GM23338 (cell line): Measurements from ENCODE around the gene NGEF. TPM values are rescaled to one million over a fixed set of nuclear protein-coding genes. Genes with fewer than 3 reads are reported as not detected.
A peak's percentile ranks its signal among the peaks of the same experiment; 100 is the strongest.

Experiments used
- ATAC-seq: fragments of 200-7000 bp; cut with Tn5 transposase; 3 replicates; pipeline ENCODE4 v1.9.1; 2020
- DNase-seq: peaks from one replicate; pipeline ENCODE4 v3.0.0-alpha.2; 2015; ENCODE audit warnings: low spot score
- H2AFZ ChIP-seq: fragments of 200-600 bp; sonication (generic); 2 replicates; pipeline ENCODE4 v1.8.0; 2016; ENCODE audit warnings: antibody characterized with exemption, mild to moderate bottlenecking, moderate library complexity
- H3F3A ChIP-seq: fragments of 200-600 bp; sonication (generic); replicated peaks from 2 replicates; pipeline ENCODE4 v1.8.0; 2017; ENCODE audit warnings: antibody characterized with exemption, mixed run types, low read depth
- H3K27ac ChIP-seq: fragments of 200-600 bp; sonication (generic); 2 replicates; pipeline ENCODE4 v1.6.1; 2016; ENCODE audit warnings: low read depth
- H3K27me3 ChIP-seq: fragments of 200-600 bp; sonication (generic); 2 replicates; pipeline ENCODE4 v1.8.0; 2016; ENCODE audit warnings: mild to moderate bottlenecking, mixed run types, moderate library complexity; ENCODE audit not compliant: insufficient read depth
- H3K36me3 ChIP-seq: fragments of 200-600 bp; sonication (generic); 2 replicates; pipeline ENCODE4 v1.8.0; 2016; ENCODE audit warnings: mild to moderate bottlenecking; ENCODE audit not compliant: insufficient read depth
- H3K4me1 ChIP-seq: fragments of 200-600 bp; sonication (generic); 2 replicates; pipeline ENCODE4 v1.8.0; 2016; ENCODE audit warnings: mild to moderate bottlenecking, moderate library complexity; ENCODE audit not compliant: insufficient read depth
- H3K4me2 ChIP-seq: fragments of 200-600 bp; sonication (generic); 2 replicates; pipeline ENCODE4 v1.7.1; 2017; ENCODE audit warnings: mixed run types
- H3K4me3 ChIP-seq: fragments of 200-600 bp; sonication (generic); 2 replicates; pipeline ENCODE4 v1.6.1; 2016; ENCODE audit warnings: mixed run types
- H3K79me2 ChIP-seq: fragments of 200-600 bp; sonication (generic); replicated peaks from 2 replicates; pipeline ENCODE4 v1.8.0; 2017; ENCODE audit warnings: mild to moderate bottlenecking; ENCODE audit not compliant: insufficient read depth
- H3K9me2 ChIP-seq: fragments of 200-600 bp; sonication (generic); 2 replicates; pipeline ENCODE4 v1.8.0; 2017; ENCODE audit not compliant: insufficient read depth
- H4K20me1 ChIP-seq: fragments of 200-600 bp; sonication (generic); replicated peaks from 2 replicates; pipeline ENCODE4 v1.8.0; 2017; ENCODE audit warnings: mild to moderate bottlenecking; ENCODE audit not compliant: insufficient read depth
- H3K27ac Mint-ChIP-seq: 2 replicates; pipeline ENCODE4 v1.8.0; 2020; ENCODE audit warnings: inconsistent platforms, mild to moderate bottlenecking, moderate library complexity, mixed read lengths
- H3K27me3 Mint-ChIP-seq: 3 replicates; pipeline ENCODE4 v1.8.0; 2022; ENCODE audit warnings: low read depth, mild to moderate bottlenecking, moderate library complexity, mixed read lengths, inconsistent platforms; ENCODE audit not compliant: insufficient read depth, poor library complexity
- H3K36me3 Mint-ChIP-seq: 3 replicates; pipeline ENCODE4 v1.8.0; 2021; ENCODE audit warnings: low read depth, mild to moderate bottlenecking, inconsistent platforms, moderate library complexity, mixed read lengths
- H3K4me1 Mint-ChIP-seq: 3 replicates; pipeline ENCODE4 v1.8.0; 2020; ENCODE audit warnings: mild to moderate bottlenecking, inconsistent platforms, mixed read lengths
- H3K4me3 Mint-ChIP-seq: 3 replicates; pipeline ENCODE4 v1.8.0; 2021; ENCODE audit warnings: moderate library complexity, mild to moderate bottlenecking, inconsistent platforms, mixed read lengths
- H3K9me3 Mint-ChIP-seq: 3 replicates; pipeline ENCODE4 v1.8.0; 2020; ENCODE audit warnings: moderate library complexity, mild to moderate bottlenecking, inconsistent platforms, mixed read lengths
- CREB1 ChIP-seq: fragments of 250-450 bp; sonication (Bioruptor Pico); IDR thresholded peaks from 2 replicates; pipeline ENCODE4 v1.5.0; 2020; ENCODE audit warnings: low read depth, mild to moderate bottlenecking, moderate library complexity
- EZH2 ChIP-seq: fragments of 200-600 bp; sonication (generic); IDR thresholded peaks from one replicate; pipeline ENCODE4 v1.8.0; 2017; ENCODE audit warnings: antibody characterized with exemption, mild to moderate bottlenecking, low read depth; ENCODE audit not compliant: unreplicated experiment
- EZH2phosphoT487 ChIP-seq: fragments of 200-600 bp; sonication (generic); IDR thresholded peaks from one replicate; pipeline ENCODE4 v1.8.1; 2018; ENCODE audit warnings: antibody characterized with exemption; ENCODE audit not compliant: unreplicated experiment
- JUNB ChIP-seq: IDR thresholded peaks from one replicate; pipeline ENCODE4 v1.6.1; 2016; ENCODE audit warnings: antibody characterized with exemption; ENCODE audit not compliant: unreplicated experiment
- NANOG ChIP-seq: IDR thresholded peaks from 2 replicates; pipeline ENCODE4 v1.6.1; 2016; ENCODE audit warnings: antibody characterized with exemption, borderline replicate concordance
- POLR2AphosphoS5 ChIP-seq: IDR thresholded peaks from 2 replicates; pipeline ENCODE4 v1.6.1; 2016; ENCODE audit warnings: antibody characterized with exemption, low read depth
- STAT1 ChIP-seq: IDR thresholded peaks from one replicate; pipeline ENCODE4 v1.6.1; 2016; ENCODE audit warnings: antibody characterized with exemption; ENCODE audit not compliant: unreplicated experiment
- ZNF114 ChIP-seq: fragments of 250-450 bp; sonication (Bioruptor Pico); IDR thresholded peaks from 2 replicates; pipeline ENCODE4 v1.5.0; 2020; ENCODE audit warnings: mild to moderate bottlenecking, moderate library complexity
- ZNF331 ChIP-seq: fragments of 250-450 bp; sonication (Bioruptor Pico); IDR thresholded peaks from 2 replicates; pipeline ENCODE4 v1.5.0; 2020; ENCODE audit warnings: low read depth, mild to moderate bottlenecking, moderate library complexity
- polyA plus RNA-seq: library from polyadenylated mRNA; unstranded; fragments of >200 nt; fragmentation: Nextera tagmentation; extraction: Ambion mirVana; gene quantifications from 2 replicates; pipeline ENCODE4 v1.2.1, GENCODE V29; 2016
- total RNA-seq: library from RNA; depleted of rRNA; stranded (reverse); fragments of >200 nt; shearing (Covaris generic); gene quantifications from 2 replicates; pipeline ENCODE4 v1.2.3, GENCODE V29; 2014
- TF ChIP-seq, protein P1 (sequence below): IDR thresholded peaks from one replicate; pipeline ENCODE4 v1.6.1; 2018; ENCODE audit warnings: antibody characterized with exemption; ENCODE audit not compliant: unreplicated experiment
- TF ChIP-seq, protein P2 (sequence below): fragments of 250-450 bp; sonication (Bioruptor Pico); IDR thresholded peaks from 2 replicates; pipeline ENCODE4 v1.5.0; 2020; ENCODE audit warnings: mild to moderate bottlenecking, moderate library complexity
- TF ChIP-seq, protein P3 (sequence below), 2 experiments: fragments of 200-600 bp in 1 of 2; sonication (generic) in 1 of 2; conservative IDR thresholded peaks; 2 replicates each; pipeline versions ENCODE4 v1.5.1 to v1.6.1; 2016 to 2017; ENCODE audit warnings: antibody characterized with exemption in 2 of 2, low read depth in 2 of 2, mild to moderate bottlenecking in 2 of 2, moderate library complexity in 1 of 2
- TF ChIP-seq, protein P4 (sequence below): IDR thresholded peaks from 2 replicates; pipeline ENCODE4 v1.6.1; 2016; ENCODE audit warnings: antibody characterized with exemption

Gene NGEF
- total and polyA plus RNA-seq, 2 experiments from 2014 or later, result 1.8 to 5.4 TPM

DNA sequence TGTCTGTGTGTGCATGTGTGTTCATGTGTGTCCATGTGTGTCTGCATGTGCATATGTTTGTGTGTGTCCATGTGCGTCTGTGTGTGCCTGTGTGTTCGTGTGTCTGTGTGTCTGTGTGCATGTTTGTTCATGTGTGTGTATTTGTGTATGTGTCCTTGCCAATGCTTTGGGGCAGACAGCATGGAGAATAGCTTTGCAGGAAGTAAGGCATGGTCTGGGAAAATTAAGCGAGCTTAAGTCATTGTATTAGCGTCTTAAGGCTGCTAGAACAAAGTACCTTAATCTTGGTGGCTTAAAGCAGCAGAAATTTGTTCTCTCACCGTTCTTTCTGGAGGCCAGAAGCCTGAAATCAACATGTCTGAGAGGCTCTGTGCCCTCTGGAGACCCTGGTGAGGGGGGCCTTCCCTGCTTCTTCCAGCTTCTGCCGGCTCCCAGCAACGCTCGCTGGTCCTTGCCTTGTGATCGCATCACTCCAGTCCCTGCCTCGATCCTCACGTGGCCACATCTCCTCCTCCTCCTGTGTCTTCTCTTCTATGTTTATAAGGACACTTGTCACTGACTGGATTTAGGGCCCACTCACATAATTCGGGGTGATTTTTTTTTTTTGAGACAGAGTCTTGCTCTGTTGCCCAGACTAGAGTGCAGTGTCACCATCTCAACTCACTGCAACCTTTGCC is 23.2 kb upstream of the NGEF start:
- H3K4me3 ChIP-seq, result no peak overlapping the region
- no peak overlapping the region for H2AFZ ChIP-seq
- no peak for ATAC-seq
- Mint-ChIP-seq H3K9me3 (peaks cover 3% of the 10 kb centered on the region; the same call in 1 of the 3 replicates), H3K36me3 (peaks cover 3% of the 10 kb centered on the region; the same call in 1 of the 3 replicates), H3K4me1 (peaks cover 10% of the 10 kb centered on the region), H3K4me3 (no peak overlapping the region), H3K27me3 (peaks cover 3% of the 10 kb centered on the region), H3K27ac (peak overlapping the region; percentile 67)
- no peak overlapping the region for H3K4me2 ChIP-seq
- no peak for DNase-seq
- peaks cover 6% of the 10 kb centered on the region; the same call in 1 of the 2 replicates for H3K9me2 ChIP-seq
- no peaks in the 10 kb centered on the region for H3K27me3 ChIP-seq
- TF ChIP-seq, protein P1, sequence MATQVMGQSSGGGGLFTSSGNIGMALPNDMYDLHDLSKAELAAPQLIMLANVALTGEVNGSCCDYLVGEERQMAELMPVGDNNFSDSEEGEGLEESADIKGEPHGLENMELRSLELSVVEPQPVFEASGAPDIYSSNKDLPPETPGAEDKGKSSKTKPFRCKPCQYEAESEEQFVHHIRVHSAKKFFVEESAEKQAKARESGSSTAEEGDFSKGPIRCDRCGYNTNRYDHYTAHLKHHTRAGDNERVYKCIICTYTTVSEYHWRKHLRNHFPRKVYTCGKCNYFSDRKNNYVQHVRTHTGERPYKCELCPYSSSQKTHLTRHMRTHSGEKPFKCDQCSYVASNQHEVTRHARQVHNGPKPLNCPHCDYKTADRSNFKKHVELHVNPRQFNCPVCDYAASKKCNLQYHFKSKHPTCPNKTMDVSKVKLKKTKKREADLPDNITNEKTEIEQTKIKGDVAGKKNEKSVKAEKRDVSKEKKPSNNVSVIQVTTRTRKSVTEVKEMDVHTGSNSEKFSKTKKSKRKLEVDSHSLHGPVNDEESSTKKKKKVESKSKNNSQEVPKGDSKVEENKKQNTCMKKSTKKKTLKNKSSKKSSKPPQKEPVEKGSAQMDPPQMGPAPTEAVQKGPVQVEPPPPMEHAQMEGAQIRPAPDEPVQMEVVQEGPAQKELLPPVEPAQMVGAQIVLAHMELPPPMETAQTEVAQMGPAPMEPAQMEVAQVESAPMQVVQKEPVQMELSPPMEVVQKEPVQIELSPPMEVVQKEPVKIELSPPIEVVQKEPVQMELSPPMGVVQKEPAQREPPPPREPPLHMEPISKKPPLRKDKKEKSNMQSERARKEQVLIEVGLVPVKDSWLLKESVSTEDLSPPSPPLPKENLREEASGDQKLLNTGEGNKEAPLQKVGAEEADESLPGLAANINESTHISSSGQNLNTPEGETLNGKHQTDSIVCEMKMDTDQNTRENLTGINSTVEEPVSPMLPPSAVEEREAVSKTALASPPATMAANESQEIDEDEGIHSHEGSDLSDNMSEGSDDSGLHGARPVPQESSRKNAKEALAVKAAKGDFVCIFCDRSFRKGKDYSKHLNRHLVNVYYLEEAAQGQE, result no peak
- TF ChIP-seq ZNF114 (no peak), EZH2 (no peak), POLR2AphosphoS5 (no peak), JUNB (no peak), ZNF331 (no peak), EZH2phosphoT487 (no peak), STAT1 (no peak), NANOG (no peak), CREB1 (CRISPR knock-in tag) (no peak)
- TF ChIP-seq, protein P2, sequence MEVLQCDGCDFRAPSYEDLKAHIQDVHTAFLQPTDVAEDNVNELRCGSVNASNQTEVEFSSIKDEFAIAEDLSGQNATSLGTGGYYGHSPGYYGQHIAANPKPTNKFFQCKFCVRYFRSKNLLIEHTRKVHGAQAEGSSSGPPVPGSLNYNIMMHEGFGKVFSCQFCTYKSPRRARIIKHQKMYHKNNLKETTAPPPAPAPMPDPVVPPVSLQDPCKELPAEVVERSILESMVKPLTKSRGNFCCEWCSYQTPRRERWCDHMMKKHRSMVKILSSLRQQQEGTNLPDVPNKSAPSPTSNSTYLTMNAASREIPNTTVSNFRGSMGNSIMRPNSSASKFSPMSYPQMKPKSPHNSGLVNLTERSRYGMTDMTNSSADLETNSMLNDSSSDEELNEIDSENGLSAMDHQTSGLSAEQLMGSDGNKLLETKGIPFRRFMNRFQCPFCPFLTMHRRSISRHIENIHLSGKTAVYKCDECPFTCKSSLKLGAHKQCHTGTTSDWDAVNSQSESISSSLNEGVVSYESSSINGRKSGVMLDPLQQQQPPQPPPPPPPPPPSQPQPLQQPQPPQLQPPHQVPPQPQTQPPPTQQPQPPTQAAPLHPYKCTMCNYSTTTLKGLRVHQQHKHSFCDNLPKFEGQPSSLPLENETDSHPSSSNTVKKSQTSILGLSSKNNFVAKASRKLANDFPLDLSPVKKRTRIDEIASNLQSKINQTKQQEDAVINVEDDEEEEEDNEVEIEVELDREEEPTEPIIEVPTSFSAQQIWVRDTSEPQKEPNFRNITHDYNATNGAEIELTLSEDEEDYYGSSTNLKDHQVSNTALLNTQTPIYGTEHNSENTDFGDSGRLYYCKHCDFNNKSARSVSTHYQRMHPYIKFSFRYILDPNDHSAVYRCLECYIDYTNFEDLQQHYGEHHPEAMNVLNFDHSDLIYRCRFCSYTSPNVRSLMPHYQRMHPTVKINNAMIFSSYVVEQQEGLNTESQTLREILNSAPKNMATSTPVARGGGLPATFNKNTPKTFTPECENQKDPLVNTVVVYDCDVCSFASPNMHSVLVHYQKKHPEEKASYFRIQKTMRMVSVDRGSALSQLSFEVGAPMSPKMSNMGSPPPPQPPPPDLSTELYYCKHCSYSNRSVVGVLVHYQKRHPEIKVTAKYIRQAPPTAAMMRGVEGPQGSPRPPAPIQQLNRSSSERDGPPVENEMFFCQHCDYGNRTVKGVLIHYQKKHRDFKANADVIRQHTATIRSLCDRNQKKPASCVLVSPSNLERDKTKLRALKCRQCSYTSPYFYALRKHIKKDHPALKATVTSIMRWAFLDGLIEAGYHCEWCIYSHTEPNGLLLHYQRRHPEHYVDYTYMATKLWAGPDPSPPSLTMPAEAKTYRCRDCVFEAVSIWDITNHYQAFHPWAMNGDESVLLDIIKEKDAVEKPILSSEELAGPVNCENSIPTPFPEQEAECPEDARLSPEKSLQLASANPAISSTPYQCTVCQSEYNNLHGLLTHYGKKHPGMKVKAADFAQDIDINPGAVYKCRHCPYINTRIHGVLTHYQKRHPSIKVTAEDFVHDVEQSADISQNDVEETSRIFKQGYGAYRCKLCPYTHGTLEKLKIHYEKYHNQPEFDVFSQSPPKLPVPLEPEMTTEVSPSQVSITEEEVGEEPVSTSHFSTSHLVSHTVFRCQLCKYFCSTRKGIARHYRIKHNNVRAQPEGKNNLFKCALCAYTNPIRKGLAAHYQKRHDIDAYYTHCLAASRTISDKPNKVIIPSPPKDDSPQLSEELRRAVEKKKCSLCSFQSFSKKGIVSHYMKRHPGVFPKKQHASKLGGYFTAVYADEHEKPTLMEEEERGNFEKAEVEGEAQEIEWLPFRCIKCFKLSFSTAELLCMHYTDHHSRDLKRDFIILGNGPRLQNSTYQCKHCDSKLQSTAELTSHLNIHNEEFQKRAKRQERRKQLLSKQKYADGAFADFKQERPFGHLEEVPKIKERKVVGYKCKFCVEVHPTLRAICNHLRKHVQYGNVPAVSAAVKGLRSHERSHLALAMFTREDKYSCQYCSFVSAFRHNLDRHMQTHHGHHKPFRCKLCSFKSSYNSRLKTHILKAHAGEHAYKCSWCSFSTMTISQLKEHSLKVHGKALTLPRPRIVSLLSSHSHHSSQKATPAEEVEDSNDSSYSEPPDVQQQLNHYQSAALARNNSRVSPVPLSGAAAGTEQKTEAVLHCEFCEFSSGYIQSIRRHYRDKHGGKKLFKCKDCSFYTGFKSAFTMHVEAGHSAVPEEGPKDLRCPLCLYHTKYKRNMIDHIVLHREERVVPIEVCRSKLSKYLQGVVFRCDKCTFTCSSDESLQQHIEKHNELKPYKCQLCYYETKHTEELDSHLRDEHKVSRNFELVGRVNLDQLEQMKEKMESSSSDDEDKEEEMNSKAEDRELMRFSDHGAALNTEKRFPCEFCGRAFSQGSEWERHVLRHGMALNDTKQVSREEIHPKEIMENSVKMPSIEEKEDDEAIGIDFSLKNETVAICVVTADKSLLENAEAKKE (CRISPR knock-in tag), result no peak
- TF ChIP-seq, protein P3, sequence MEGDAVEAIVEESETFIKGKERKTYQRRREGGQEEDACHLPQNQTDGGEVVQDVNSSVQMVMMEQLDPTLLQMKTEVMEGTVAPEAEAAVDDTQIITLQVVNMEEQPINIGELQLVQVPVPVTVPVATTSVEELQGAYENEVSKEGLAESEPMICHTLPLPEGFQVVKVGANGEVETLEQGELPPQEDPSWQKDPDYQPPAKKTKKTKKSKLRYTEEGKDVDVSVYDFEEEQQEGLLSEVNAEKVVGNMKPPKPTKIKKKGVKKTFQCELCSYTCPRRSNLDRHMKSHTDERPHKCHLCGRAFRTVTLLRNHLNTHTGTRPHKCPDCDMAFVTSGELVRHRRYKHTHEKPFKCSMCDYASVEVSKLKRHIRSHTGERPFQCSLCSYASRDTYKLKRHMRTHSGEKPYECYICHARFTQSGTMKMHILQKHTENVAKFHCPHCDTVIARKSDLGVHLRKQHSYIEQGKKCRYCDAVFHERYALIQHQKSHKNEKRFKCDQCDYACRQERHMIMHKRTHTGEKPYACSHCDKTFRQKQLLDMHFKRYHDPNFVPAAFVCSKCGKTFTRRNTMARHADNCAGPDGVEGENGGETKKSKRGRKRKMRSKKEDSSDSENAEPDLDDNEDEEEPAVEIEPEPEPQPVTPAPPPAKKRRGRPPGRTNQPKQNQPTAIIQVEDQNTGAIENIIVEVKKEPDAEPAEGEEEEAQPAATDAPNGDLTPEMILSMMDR (conservative IDR thresholded peaks at IDR 0.05; ENCODE audit: low read depth in 2 of 2), result no peak
- TF ChIP-seq, protein P4, sequence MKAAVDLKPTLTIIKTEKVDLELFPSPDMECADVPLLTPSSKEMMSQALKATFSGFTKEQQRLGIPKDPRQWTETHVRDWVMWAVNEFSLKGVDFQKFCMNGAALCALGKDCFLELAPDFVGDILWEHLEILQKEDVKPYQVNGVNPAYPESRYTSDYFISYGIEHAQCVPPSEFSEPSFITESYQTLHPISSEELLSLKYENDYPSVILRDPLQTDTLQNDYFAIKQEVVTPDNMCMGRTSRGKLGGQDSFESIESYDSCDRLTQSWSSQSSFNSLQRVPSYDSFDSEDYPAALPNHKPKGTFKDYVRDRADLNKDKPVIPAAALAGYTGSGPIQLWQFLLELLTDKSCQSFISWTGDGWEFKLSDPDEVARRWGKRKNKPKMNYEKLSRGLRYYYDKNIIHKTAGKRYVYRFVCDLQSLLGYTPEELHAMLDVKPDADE, result no peak
- H3K36me3 ChIP-seq, result no peaks in the 10 kb centered on the region
- H3F3A ChIP-seq, result peaks cover 13% of the 10 kb centered on the region
- no peak overlapping the region for H3K27ac ChIP-seq
- no peaks in the 10 kb centered on the region for H3K4me1 ChIP-seq
- no peaks in the 10 kb centered on the region for H4K20me1 ChIP-seq
- H3K79me2 ChIP-seq, result no peaks in the 10 kb centered on the region
